ENCODE results near the gene PRSS21.

PRSS21 gene

GRCh38 chr16:2816751-2817339 is at the start of gene PRSS21:
Gene PRSS21 (plus strand): TSS chr16:2817237. CDS start chr16:2817269, 32 bp downstream.
- DNase-seq (ENCODE audit: low spot score) = no peak

GRCh38 chr16:2767891-2768290 is 49.1 kb upstream of the PRSS21 start:
- peak; percentile 46 for DNase-seq (ENCODE audit: low spot score)

GRCh38 chr16:2768403-2769089 is 48.5 kb upstream of the PRSS21 start:
- no peak for DNase-seq (ENCODE audit: low spot score)

GRCh38 chr16:2769100-2769529 is 47.9 kb upstream of the PRSS21 start:
- no peak for DNase-seq (ENCODE audit: low spot score)

GRCh38 chr16:2769675-2770056 is 47.4 kb upstream of the PRSS21 start:
- DNase-seq (ENCODE audit: low spot score) = no peak

GRCh38 chr16:2770057-2770951 is 46.7 kb upstream of the PRSS21 start:
- peak; percentile 67 for DNase-seq (ENCODE audit: low spot score)

- DNase-seq (ENCODE audit: low spot score) = no peak
Measured at GRCh38 chr16:2771496-2772402, 45.3 kb upstream of the PRSS21 start.

GRCh38 chr16:2773188-2773968 is 43.7 kb upstream of the PRSS21 start:
- no peak for DNase-seq (ENCODE audit: low spot score)

- no peak for DNase-seq (ENCODE audit: low spot score)
Measured at GRCh38 chr16:2774161-2774891, 42.7 kb upstream of the PRSS21 start.

- no peak for DNase-seq (ENCODE audit: low spot score)
Measured at GRCh38 chr16:2775131-2775716, 41.8 kb upstream of the PRSS21 start.

- peak; percentile 48 for DNase-seq (ENCODE audit: low spot score)
Measured at GRCh38 chr16:2775765-2776499, 41.1 kb upstream of the PRSS21 start.

- peak; percentile 47 for DNase-seq (ENCODE audit: low spot score)
Measured at GRCh38 chr16:2776500-2777139, 40.4 kb upstream of the PRSS21 start.

GRCh38 chr16:2777231-2777902 is 39.7 kb upstream of the PRSS21 start, which contains the start of gene ELOB:
Gene ELOB (minus strand): TSS chr16:2777280. CDS start chr16:2777239, 41 bp downstream.
- peak; percentile 82 for DNase-seq (ENCODE audit: low spot score)

- no peak for DNase-seq (ENCODE audit: low spot score)
Measured at GRCh38 chr16:2777903-2778629, 39.0 kb upstream of the PRSS21 start.

GRCh38 chr16:2778630-2778958 is 38.4 kb upstream of the PRSS21 start:
- no peak for DNase-seq (ENCODE audit: low spot score)

GRCh38 chr16:2779151-2779920 is 37.7 kb upstream of the PRSS21 start:
- DNase-seq (ENCODE audit: low spot score) = no peak

Data from RKO (cell line).